H1 (cell line): ENCODE results near the gene CCDC179. TPM values are rescaled to one million over a fixed set of nuclear protein-coding genes. Genes with fewer than 3 reads are reported as not detected.

Experiments
- CTCF ChIA-PET: fragments of 300-600 bp; sonication (Branson Sonifier 250); formaldehyde crosslinking; loops from one replicate; lab custom pipeline; 2021; ENCODE audit not compliant: partially characterized antibody; lab: Charles Lee
- POLR2A ChIA-PET: fragments of 300-600 bp; sonication (Branson Sonifier 250); formaldehyde crosslinking; loops from one replicate; lab custom pipeline; 2021; ENCODE audit warnings: inconsistent platforms; ENCODE audit not compliant: partially characterized antibody; lab: Charles Lee
- DNase-seq, 2 experiments: peaks; one replicate each; pipeline versions ENCODE4 v3.0.0 to v3.0.0-alpha.2; 2010 to 2022; ENCODE audit warnings: low spot score in 2 of 2, low read depth in 1 of 2, mixed read lengths in 1 of 2
- FAIRE-seq: peaks from 2 replicates; lab custom pipeline; 2011; peaks lifted over from hg19 to GRCh38; lab: Jason Lieb, UNC
- H2AFZ ChIP-seq: 2 replicates; pipeline ENCODE4 v1.8.1; 2012; ENCODE audit warnings: low read length, inconsistent platforms
- H2AK5ac ChIP-seq: 2 replicates; pipeline ENCODE4 v1.6.1; 2013; ENCODE audit warnings: low read depth, low read length
- H2BK120ac ChIP-seq: replicated peaks from 2 replicates; pipeline ENCODE3; 2013; ENCODE audit warnings: low read depth, low read length, inconsistent platforms
- H2BK12ac ChIP-seq: 2 replicates; pipeline ENCODE4 v1.6.1; 2013; ENCODE audit warnings: low read depth, low read length
- H2BK15ac ChIP-seq: 2 replicates; pipeline ENCODE4 v1.6.1; 2013; ENCODE audit warnings: low read length
- H2BK20ac ChIP-seq: 2 replicates; pipeline ENCODE4 v1.6.1; 2013; ENCODE audit warnings: low read length
- H2BK5ac ChIP-seq: 2 replicates; pipeline ENCODE4 v1.6.1; 2013; ENCODE audit warnings: low read depth, low read length
- H3K14ac ChIP-seq: 2 replicates; pipeline ENCODE4 v1.6.1; 2013; ENCODE audit warnings: inconsistent platforms; ENCODE audit not compliant: insufficient read length
- H3K18ac ChIP-seq: 2 replicates; pipeline ENCODE4 v1.6.1; 2013; ENCODE audit warnings: low read length; ENCODE audit errors: extremely low read depth
- H3K23ac ChIP-seq: 2 replicates; pipeline ENCODE4 v1.6.1; 2013; ENCODE audit warnings: inconsistent platforms; ENCODE audit not compliant: insufficient read length
- H3K23me2 ChIP-seq: 2 replicates; pipeline ENCODE4 v1.6.1; 2013; ENCODE audit warnings: low read depth, low read length
- H3K27ac ChIP-seq: 2 replicates; pipeline ENCODE4 v1.6.1; 2011; ENCODE audit warnings: low read depth, low read length, inconsistent platforms
- H3K27me3 ChIP-seq, 4 experiments: replicated peaks in 1 of 4; 1 replicate in 1 of 4; 2 replicates in 3 of 4; pipeline versions ENCODE4 v1.6.1 to v1.8.1; 2011 to 2013; ENCODE audit warnings: low read length in 3 of 4, mild to moderate bottlenecking in 3 of 4, inconsistent platforms in 2 of 4, mixed read lengths in 2 of 4, moderate library complexity in 1 of 4; ENCODE audit not compliant: control insufficient read depth in 3 of 4, insufficient read depth in 3 of 4; ENCODE audit errors: extremely low read depth in 1 of 4
- H3K36me3 ChIP-seq, 4 experiments: 2 replicates each; pipeline versions ENCODE4 v1.6.1 to v1.8.1; 2011 to 2013; ENCODE audit warnings: mild to moderate bottlenecking in 4 of 4, low read length in 3 of 4, moderate library complexity in 2 of 4, control low read depth in 1 of 4, inconsistent platforms in 1 of 4; ENCODE audit not compliant: insufficient read depth in 4 of 4, control insufficient read depth in 2 of 4
- H3K4ac ChIP-seq: replicated peaks from 2 replicates; pipeline ENCODE3; 2013; ENCODE audit warnings: low read length, low read depth, mixed read lengths, inconsistent platforms; ENCODE audit not compliant: insufficient read length
- H3K4me1 ChIP-seq, 4 experiments: replicated peaks in 1 of 4; 1 replicate in 1 of 4; 2 replicates in 3 of 4; pipeline versions ENCODE4 v1.6.1 to v1.8.1; 2011 to 2013; ENCODE audit warnings: low read length in 3 of 4, inconsistent platforms in 2 of 4, mixed read lengths in 1 of 4; ENCODE audit not compliant: insufficient read depth in 4 of 4, control insufficient read depth in 3 of 4
- H3K4me2 ChIP-seq, 2 experiments: 2 replicates each; pipeline versions ENCODE4 v1.6.1 to v1.8.1; 2011 to 2013; ENCODE audit warnings: low read depth in 2 of 2, low read length in 2 of 2, control low read depth in 1 of 2, inconsistent platforms in 1 of 2, mild to moderate bottlenecking in 1 of 2; ENCODE audit not compliant: insufficient read depth in 1 of 2
- H3K4me3 ChIP-seq, 4 experiments: fragments of 200-600, 300-600 bp in 1 of 4; sonication (generic), shearing (Covaris generic), sonication (Bioruptor Twin) in 1 of 4; 2 replicates each; pipeline versions ENCODE4 v1.5.1 to v1.8.1; 2011 to 2016; ENCODE audit warnings: low read length in 4 of 4, low read depth in 3 of 4, control low read depth in 2 of 4, inconsistent platforms in 2 of 4, mild to moderate bottlenecking in 2 of 4, mixed read lengths in 1 of 4, moderate library complexity in 1 of 4; ENCODE audit not compliant: insufficient read depth in 2 of 4; ENCODE audit errors: extremely low read depth in 1 of 4
- H3K56ac ChIP-seq: replicated peaks from 2 replicates; pipeline ENCODE3; 2013; ENCODE audit warnings: low read depth, mild to moderate bottlenecking, mixed read lengths, low read length, inconsistent platforms; ENCODE audit not compliant: insufficient read length
- H3K79me1 ChIP-seq: 2 replicates; pipeline ENCODE4 v1.6.1; 2013; ENCODE audit warnings: low read depth, low read length, control low read depth
- H3K79me2 ChIP-seq, 2 experiments: 2 replicates each; pipeline versions ENCODE4 v1.6.1 to v1.8.1; 2012 to 2013; ENCODE audit warnings: low read length in 2 of 2, mild to moderate bottlenecking in 2 of 2, inconsistent platforms in 1 of 2; ENCODE audit not compliant: insufficient read depth in 2 of 2, control insufficient read depth in 1 of 2
- H3K9ac ChIP-seq, 4 experiments: replicated peaks in 1 of 4; 1 replicate in 1 of 4; 2 replicates in 3 of 4; pipeline versions ENCODE4 v1.6.1 to v1.8.1; 2011 to 2013; ENCODE audit warnings: low read depth in 3 of 4, low read length in 3 of 4, control low read depth in 2 of 4, mild to moderate bottlenecking in 2 of 4, moderate library complexity in 2 of 4, inconsistent platforms in 1 of 4; ENCODE audit errors: extremely low read depth in 1 of 4
- H3K9me3 ChIP-seq, 2 experiments: 2 replicates each; pipeline versions ENCODE4 v1.6.1 to v1.8.1; 2012 to 2013; ENCODE audit warnings: mild to moderate bottlenecking in 2 of 2, moderate library complexity in 2 of 2, control low read depth in 1 of 2, inconsistent platforms in 1 of 2, low read depth in 1 of 2, low read length in 1 of 2, mixed read lengths in 1 of 2; ENCODE audit not compliant: insufficient read depth in 2 of 2
- H4K20me1 ChIP-seq, 2 experiments: replicated peaks in 1 of 2; 2 replicates each; pipeline versions ENCODE3 to v1.8.1; 2011 to 2013; ENCODE audit warnings: inconsistent platforms in 2 of 2, low read length in 2 of 2, mild to moderate bottlenecking in 1 of 2; ENCODE audit not compliant: insufficient read depth in 2 of 2, control insufficient read depth in 1 of 2
- H4K5ac ChIP-seq: 2 replicates; pipeline ENCODE4 v1.6.1; 2013; ENCODE audit warnings: low read length, low read depth, mixed read lengths, inconsistent platforms; ENCODE audit not compliant: insufficient read length
- H4K8ac ChIP-seq: 2 replicates; pipeline ENCODE4 v1.8.0; 2013; ENCODE audit warnings: mild to moderate bottlenecking, moderate library complexity, low read length, inconsistent platforms; ENCODE audit not compliant: insufficient read depth; ENCODE audit errors: extremely low read depth
- H4K91ac ChIP-seq: replicated peaks from 2 replicates; pipeline ENCODE3; 2013; ENCODE audit warnings: low read length, mixed read lengths, inconsistent platforms; ENCODE audit not compliant: insufficient read length
- CEBPB ChIP-seq: IDR thresholded peaks from 2 replicates; pipeline ENCODE4 v1.6.1; 2012; ENCODE audit warnings: low read depth, low read length
- CHD2 ChIP-seq: IDR thresholded peaks from 2 replicates; pipeline ENCODE4 v1.6.1; 2012; ENCODE audit warnings: low read length, improper control_type of control experiment
- EZH2 ChIP-seq: fragments of 200-600 bp; sonication (generic); IDR thresholded peaks from 2 replicates; pipeline ENCODE4 v1.7.1; 2012; ENCODE audit warnings: low read depth, mild to moderate bottlenecking, moderate library complexity, low read length, inconsistent platforms; ENCODE audit not compliant: severe bottlenecking
- HDAC2 ChIP-seq, 2 experiments: fragments of 300-600 bp in 1 of 2; sonication (generic) in 1 of 2; IDR thresholded peaks; 2 replicates each; pipeline ENCODE4 v1.6.1; 2011 to 2012; ENCODE audit warnings: low read depth in 2 of 2, low read length in 2 of 2, mild to moderate bottlenecking in 2 of 2, moderate library complexity in 2 of 2, borderline replicate concordance in 1 of 2, inconsistent platforms in 1 of 2
- KDM1A ChIP-seq: fragments of 200-600, 300-600 bp; sonication (generic); IDR thresholded peaks from 2 replicates; pipeline ENCODE4 v1.7.1; 2016; ENCODE audit warnings: mild to moderate bottlenecking, low read length, borderline replicate concordance
- POLR2AphosphoS5 ChIP-seq: IDR thresholded peaks from 2 replicates; pipeline ENCODE4 v1.6.1; 2011; ENCODE audit warnings: low read depth, low read length
- RNF2 ChIP-seq: fragments of 200-900, 300-1000 bp; sonication (generic); IDR thresholded peaks from 2 replicates; pipeline ENCODE4 v1.7.1; 2016; ENCODE audit warnings: borderline replicate concordance, low read depth, mild to moderate bottlenecking, antibody characterized with exemption, low read length; ENCODE audit not compliant: poor library complexity, severe bottlenecking; ENCODE audit errors: missing control alignments
- SAP30 ChIP-seq: fragments of 300-600 bp; sonication (generic); IDR thresholded peaks from 2 replicates; pipeline ENCODE4 v1.7.1; 2012; ENCODE audit warnings: low read length, moderate library complexity, mild to moderate bottlenecking, inconsistent platforms; ENCODE audit not compliant: insufficient read depth, insufficient replicate concordance
- SIN3A ChIP-seq, 2 experiments: IDR thresholded peaks in 1 of 2; conservative IDR thresholded peaks in 1 of 2; 2 replicates each; pipeline ENCODE4 v1.6.1; 2011 to 2012; ENCODE audit warnings: low read length in 2 of 2, improper control_type of control experiment in 1 of 2, low read depth in 1 of 2, mild to moderate bottlenecking in 1 of 2
- SUZ12 ChIP-seq: fragments of 200-600 bp; sonication (generic); IDR thresholded peaks from 2 replicates; pipeline ENCODE4 v1.6.1; 2012; ENCODE audit warnings: mild to moderate bottlenecking, inconsistent platforms, low read length, moderate library complexity, mixed read lengths
- TEAD4 ChIP-seq: IDR thresholded peaks from 2 replicates; pipeline ENCODE4 v1.6.1; 2012; ENCODE audit warnings: low read depth, low read length, inconsistent platforms, mixed read lengths
- WGBS, 2 experiments: shearing (Covaris generic) in 1 of 2; methylation state at CpG; one replicate each; pipeline versions ENCODE4 v1.1.6 to v1.1.7; 2013 to 2015; ENCODE audit warnings: low lambda C conversion rate in 2 of 2, mixed read lengths in 2 of 2, inconsistent platforms in 1 of 2, low coverage in 1 of 2, missing lambda C conversion rate in 1 of 2; ENCODE audit not compliant: insufficient replicate concordance in 2 of 2, insufficient coverage in 1 of 2, insufficient read length in 1 of 2; ENCODE audit errors: extremely low coverage in 1 of 2, missing lambda C conversion rate in 1 of 2; 5-methylcytosine and 5-hydroxymethylcytosine counted together
- polyA plus RNA-seq, 7 experiments: library from polyadenylated mRNA; depleted of rRNA in 3 of 7; stranded (reverse) in 5 of 7; unstranded in 2 of 7; fragments of >200 nt in 5 of 7; fragments of 200-250 nt in 2 of 7; gene quantifications; 1 replicate in 5 of 7; 2 replicates in 1 of 7; 4 replicates in 1 of 7; pipeline versions ENCODE4 v1.2.1 to v1.2.3, GENCODE V29; 2011 to 2013; ENCODE audit warnings: missing spikeins in 2 of 7, mixed read lengths in 2 of 7
- total RNA-seq: library from RNA; stranded (reverse); fragmentation: NEBNext Ultra II Directional; extraction: Animal tissue kit (Norgen Biotek cat#: 25700); gene quantifications from 2 replicates; pipeline ENCODE4 v1.2.1, GENCODE V29; 2021
- TF ChIP-seq, protein P1 (sequence below): IDR thresholded peaks from 2 replicates; pipeline ENCODE4 v1.6.1; 2012; ENCODE audit warnings: low read length, inconsistent platforms

The CCDC179 gene
- total and polyA plus RNA-seq, 2 of the 8 experiments (the other 6 are each of a cell fraction or from before 2014, with no cell fraction given): not detected

DNA sequence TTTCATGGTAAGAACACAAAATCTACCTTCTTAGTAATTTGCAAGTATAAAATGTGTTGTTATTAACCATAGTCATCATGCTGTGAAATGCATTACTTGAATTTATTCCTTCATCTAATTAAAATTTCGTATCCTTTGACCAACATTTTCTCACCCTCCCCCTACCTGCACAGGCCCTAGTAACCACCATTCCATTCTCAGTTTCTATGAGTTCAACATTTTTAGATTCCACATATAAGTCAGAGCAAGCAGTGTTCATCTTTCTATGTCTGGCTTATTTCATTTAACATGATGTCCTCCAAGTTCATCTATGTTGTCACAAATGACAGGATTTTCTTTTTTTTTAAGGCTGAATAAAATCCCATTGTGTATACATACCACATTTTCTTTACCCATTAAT lies 43.5 kb upstream of the CCDC179 start:
- Histone ChIP-seq H3K9ac (no peak overlapping the region), H3K18ac (no peak overlapping the region), H3K4me3 (no peak overlapping the region), H3K4me2 (no peak overlapping the region), H4K8ac (no peak overlapping the region), H3K4me1 (no peaks in the 10 kb centered on the region), H2AK5ac (no peak overlapping the region), H3K27me3 (peaks cover 0 to 1% (median 0%) of the 10 kb centered on the region in 4 experiments; a peak in 1 of 7 replicates), H2BK5ac (no peak overlapping the region), H3K23ac (no peak overlapping the region), H3K4ac (no peak overlapping the region), H3K14ac (no peak overlapping the region), H2BK15ac (no peak overlapping the region), H2BK20ac (no peak overlapping the region), H3K27ac (no peak overlapping the region), H4K91ac (no peak overlapping the region), H2AFZ (no peak overlapping the region), H2BK12ac (no peak overlapping the region), H4K20me1 (no peaks in the 10 kb centered on the region), H3K79me1 (no peaks in the 10 kb centered on the region), H3K23me2 (no peaks in the 10 kb centered on the region), H4K5ac (no peak overlapping the region), H3K79me2 (no peaks in the 10 kb centered on the region), H3K36me3 (no peaks in the 10 kb centered on the region), H3K56ac (no peak overlapping the region), H3K9me3 (no peaks in the 10 kb centered on the region), H2BK120ac (no peak overlapping the region)
- ChIA-PET POLR2A (no interaction called here), CTCF (no interaction called here)
- FAIRE-seq: no peak
- 100% methylated on average over 1 of the region's 1 CpG; no CpG with 5 or more reads in 1 of the 2 experiments for WGBS, 2 experiments
- no peak for DNase-seq
- TF ChIP-seq SAP30: no peak
- no peak for TF ChIP-seq TEAD4
- TF ChIP-seq, protein P1, sequence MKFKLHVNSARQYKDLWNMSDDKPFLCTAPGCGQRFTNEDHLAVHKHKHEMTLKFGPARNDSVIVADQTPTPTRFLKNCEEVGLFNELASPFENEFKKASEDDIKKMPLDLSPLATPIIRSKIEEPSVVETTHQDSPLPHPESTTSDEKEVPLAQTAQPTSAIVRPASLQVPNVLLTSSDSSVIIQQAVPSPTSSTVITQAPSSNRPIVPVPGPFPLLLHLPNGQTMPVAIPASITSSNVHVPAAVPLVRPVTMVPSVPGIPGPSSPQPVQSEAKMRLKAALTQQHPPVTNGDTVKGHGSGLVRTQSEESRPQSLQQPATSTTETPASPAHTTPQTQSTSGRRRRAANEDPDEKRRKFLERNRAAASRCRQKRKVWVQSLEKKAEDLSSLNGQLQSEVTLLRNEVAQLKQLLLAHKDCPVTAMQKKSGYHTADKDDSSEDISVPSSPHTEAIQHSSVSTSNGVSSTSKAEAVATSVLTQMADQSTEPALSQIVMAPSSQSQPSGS: no peak
- no peak for TF ChIP-seq EZH2
- no peak for TF ChIP-seq SIN3A (conservative IDR thresholded peaks at IDR 0.05 in 1 of 2, IDR thresholded peaks at IDR 0.05 in 1 of 2; ENCODE audit: low read depth in 1 of 2, low read length in 2 of 2)
- no peak for TF ChIP-seq KDM1A
- no peak for TF ChIP-seq HDAC2 (IDR thresholded peaks at IDR 0.05; ENCODE audit: borderline replicate concordance in 1 of 2, low read depth in 2 of 2, low read length in 2 of 2)
- no peak for TF ChIP-seq SUZ12
- TF ChIP-seq CEBPB: no peak
- no peak for TF ChIP-seq POLR2AphosphoS5
- TF ChIP-seq CHD2: no peak
- no peak for TF ChIP-seq RNF2
